GM21390 (cell line): ENCODE measurements around the gene HIVEP3.

ENCODE experiments used
- ATAC-seq: cut with Tn5 transposase; IDR thresholded peaks from one replicate; pipeline ENCODE4 v1.9.1; 2021; ENCODE audit not compliant: unreplicated experiment

HIVEP3 gene

DNA sequence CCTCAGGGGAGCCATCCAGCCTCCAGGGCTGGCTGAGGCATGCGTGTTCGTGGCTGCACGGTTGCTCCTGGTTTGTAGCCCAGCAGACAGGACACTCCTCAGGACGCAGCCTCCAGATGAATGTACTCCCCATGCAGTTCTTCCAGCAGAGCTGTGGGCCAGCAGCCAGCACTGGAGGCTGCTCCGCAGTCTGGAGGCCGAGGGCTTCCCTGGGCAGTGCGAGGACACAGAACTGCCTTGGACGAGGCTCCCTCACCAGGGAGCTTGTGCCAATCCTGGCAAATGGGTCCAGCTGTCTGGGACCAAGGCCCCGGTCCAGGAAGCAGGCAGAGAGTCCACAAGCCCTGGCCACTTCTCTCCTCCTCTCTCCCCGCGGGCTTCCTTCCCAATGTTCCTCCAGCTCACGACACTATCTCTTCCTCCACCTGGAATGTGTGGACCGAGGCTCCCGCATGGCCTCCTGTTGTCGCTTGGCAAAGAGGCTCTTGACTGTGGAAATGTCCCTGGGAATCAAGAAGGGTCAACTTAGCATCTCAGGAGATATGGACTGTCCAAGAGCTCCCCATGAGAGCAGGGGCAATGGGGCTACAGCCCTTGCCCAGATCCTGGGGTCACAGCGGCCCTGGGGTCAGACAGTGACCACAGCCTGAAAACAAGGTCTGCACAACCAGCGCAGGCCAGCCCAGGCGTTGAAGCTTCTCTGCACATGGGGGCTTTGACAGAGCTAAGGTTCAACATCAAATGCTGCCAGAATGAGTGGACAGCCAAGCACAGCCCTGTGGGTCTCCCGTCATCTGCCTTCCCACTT lies 439.5 kb downstream of the HIVEP3 start:
- ATAC-seq: no peak

DNA sequence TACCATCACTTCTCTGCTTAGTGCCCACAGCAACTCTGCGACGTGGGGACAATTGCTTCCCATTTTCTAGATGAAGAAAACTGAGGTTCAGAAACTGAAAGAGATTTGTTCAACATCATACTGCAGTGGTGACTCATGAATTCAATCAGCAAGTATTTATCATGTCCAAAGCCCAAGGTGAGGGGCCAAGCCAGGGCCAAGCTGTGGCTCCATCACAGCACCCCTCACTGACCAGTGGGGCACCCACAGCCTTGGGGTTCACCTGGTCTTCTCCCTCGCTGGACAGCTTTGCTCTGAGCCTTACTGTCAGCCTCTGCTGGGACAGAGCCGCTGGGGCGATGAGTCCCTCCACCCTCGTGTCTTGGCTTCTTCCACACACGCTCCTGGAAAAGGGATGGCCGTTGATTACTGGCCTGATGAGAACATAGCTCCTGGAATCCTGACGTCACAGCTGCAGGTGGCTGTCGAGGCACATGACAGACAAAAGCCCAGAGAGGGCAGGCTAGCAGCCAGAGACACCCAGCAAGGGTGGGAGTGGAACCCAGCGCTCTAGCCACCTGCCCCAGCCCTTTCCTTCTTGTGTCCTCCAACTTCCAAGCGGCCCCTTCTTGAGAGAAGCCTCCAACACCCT lies 440.5 kb downstream of the HIVEP3 start:
- ATAC-seq: no peak

DNA sequence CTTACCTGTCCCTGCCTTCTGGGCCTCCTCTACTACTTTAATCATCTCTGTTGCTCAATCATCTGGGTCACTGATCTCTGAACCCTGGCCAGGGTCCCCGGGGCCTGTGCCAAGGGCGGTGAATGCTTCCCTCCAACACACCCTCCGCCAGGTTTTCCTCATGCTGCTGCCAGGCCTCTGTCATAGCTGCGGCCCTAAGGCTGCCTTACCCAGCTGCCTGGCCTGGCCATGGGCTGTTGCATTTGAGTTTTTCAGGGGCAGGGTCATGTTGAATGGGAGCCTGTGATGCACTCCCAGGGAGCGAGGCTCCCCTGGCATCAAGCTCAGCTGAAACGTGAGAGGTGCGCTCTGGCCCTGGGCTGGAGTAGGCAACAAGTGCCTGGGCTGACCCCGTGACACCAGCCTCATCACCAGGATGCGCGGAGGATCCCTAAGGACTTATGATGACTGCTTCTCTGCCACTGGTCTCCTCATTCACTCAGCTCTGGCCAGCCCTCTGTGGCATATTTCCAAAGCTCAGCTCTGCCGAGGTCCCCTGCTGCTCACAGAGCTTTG lies 441.8 kb downstream of the HIVEP3 start:
- no peak for ATAC-seq

DNA sequence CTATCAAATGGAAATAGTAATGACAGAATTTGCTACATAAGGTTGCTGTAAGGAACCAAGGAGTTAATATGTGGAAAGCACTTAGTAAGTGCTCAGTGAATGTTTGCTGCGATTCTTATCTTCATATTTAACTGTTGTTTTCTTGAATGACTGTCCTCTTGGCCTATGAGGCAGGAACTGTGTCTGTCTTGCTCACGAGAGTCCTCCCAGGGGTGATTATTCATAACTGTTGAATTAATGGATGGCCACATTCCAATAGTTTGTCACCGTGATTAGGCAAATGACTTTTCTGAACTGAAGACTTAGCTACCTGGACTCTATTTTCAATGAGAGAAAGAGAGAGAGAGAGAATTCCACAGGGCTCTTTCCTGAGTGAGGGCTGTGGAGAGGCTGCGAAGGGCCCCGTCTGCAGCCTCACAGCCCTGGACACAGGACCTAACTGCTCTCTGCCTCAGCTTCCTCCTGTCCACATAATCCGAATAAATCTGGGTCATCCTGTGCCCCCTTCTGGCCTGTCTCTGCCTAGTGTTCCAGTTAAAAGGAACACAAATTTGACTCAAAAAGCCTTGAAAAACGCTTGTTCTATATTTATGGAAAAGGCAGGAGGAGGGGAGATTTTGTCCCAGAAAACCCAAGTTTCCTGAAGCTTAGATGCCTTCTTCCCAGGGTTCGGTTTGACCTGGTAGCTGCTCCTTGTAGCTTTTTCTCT lies 442.7 kb downstream of the HIVEP3 start:
- no peak for ATAC-seq

DNA sequence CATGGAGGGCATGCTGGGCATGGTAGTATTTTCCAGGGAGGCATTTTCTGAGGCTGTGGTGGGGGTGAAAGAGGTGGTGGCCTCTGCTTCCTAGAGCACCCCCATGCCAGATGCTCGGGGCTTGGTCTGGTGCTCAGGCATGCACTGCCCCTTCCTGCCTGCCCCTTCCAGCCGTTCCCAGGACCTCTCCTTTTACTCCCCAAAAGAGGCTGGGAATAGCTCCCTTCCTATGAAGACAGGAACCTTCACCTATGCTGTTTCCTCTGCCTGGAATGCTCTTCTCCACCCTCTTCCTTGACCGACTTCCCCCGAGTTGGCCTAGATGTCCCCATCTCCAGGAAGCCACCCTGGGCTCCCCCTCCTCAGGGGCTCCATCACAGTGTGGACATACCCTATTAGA lies 443.4 kb downstream of the HIVEP3 start:
- ATAC-seq: no peak

DNA sequence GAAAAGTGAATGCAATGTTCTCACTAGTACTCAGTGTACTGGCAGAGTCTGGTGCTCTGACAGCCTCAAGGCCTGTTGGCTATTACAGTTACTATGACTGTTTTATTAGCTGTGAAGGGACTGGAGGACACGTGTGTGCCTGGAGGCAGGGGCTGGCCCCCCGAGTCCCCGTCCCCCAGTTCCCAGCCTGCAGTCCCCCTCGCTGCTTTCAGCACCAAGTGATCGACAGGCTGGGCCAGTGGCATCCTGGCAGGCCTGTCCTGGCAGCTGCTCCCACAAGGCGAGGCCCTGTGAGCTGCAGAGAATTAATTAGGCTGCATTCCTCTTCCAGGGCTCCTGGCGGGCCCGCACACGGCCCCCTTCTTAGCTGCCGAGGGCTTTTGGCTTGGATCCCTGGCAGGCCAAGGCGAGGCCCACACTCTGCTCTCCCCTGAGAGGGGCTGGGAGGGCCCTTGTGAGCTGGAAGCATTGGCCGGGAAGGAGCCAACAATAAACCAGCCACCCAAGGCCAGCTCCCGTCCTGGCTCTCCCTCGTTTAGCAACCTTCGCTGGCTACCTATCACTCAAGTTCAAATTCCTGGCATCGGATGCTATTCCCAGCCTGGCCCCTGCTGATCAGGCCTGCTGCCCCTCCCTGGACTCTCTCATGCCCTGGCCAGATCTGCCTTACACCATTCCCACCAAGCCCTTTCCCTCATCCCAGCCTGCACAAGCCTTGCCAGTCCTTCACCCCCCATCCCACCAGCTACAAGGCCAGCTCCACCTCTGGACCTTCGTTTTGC lies 444.0 kb downstream of the HIVEP3 start:
- no peak for ATAC-seq

DNA sequence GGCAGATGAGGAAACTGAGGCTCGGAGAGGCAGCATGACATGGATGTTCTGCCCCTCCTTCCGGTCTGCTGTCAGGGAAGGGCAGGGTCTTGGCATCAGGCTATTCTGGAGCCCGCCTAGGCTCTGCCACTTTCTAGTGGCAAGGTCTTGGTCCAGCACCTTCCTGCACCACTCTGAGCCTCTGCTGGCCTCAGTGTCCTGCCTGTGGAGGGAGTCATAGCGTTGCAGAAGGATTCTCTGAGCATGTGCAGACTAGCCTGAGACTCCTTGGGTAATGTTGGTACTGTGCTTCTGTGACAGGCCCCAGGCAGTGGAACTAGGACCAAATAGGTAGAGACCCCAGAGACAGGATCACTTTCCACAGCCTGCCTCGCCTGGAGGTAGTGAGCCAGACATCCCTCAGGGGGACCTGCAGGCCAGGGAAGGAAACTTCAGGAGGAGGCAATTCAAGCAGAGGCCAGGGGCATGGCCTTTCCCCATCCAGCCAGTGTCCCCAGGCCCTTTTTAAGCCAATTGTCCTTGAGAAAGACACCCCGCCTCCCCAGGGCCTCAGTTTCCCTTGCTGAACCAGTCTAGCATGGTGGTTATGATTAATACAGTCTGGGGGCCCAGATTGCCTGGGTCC lies 444.9 kb downstream of the HIVEP3 start:
- no peak for ATAC-seq

DNA sequence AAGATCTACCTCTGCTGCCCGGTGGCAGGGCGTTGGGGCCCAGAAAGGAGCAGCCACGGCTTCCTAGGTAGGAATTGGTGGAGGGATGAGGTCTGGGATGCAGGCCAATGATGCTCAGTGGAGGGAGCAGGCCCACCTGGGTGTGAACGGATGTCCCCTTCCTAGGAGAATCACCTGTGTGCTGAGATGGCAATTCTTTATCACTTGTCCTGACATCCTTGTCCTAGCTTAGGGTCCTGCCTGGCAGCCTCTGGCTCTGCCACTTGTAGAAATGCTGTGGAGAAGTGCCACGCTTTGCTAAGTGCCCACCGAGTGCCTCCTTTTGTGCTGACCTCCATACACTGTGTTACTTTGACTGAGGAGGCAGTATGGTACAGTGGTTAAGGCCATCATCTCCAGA lies 447.1 kb downstream of the HIVEP3 start:
- ATAC-seq: no peak

DNA sequence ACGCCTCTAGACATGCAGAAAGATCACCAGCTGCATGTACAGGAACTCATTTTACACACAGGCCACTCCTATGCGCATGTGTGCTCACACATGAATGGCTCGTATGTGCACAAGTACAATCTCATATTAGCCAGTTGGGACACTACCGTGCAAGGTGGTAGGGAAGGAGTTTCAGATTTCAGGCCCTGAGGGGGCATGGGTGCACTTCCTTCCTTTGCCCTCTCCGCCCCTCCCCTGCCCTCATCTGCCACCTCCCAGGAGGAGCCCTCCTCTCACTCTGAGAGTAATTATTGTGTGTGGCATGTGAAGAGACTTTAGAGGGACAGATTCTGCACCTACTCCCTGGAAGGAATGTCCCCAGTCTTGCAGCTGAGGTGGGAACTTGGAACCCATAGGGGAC lies 449.0 kb downstream of the HIVEP3 start:
- no peak for ATAC-seq

DNA sequence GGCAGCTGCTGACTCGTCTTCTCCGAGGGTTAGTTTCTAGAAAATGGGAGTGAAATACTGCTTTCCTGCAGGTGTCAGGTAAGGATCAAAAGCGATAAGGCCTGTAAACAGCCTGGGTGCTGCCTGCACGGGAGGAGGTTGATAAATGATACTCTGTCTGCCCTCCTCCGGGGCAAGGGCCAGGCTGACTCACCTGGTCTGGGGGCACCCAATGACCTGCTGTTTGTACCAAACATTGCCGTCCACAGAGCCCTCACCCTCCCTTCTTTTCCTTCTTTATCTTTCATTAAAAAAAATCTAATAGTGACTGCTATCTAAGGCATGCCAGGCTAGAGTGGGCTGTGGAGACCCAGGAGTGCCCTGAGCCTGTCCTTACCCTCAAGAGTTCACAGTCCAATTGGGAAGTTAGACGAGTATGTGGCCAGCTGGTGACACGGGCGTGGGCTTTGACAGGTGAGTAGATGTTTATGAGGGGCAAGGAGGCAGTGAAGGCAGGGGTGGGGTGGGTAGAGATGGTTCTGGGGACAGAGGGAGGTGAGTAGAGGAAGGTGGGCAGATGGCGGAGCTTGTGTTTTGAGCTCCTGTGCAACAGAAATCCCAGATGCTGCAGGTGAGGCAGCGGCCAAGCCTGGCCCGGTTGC lies 450.5 kb downstream of the HIVEP3 start:
- ATAC-seq: no peak

DNA sequence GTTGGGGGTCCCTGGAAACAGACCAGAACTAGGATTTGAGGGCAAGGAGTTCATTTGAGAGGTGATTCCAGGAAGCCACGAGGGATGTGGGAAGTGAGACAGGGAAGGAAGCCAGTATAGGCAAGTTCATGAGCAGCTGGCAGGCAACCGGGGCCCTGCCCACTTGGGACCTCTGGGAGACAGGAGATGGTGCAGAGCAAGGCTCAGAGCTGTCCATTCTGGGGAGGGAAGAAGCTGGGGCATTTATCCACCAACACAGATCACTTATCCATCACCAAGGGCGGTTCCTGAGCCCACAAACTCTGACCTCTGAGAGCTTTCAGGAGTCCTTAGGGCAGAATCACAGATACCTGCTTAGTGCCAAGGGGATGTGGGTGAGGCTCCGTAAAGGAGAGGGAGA lies 451.0 kb downstream of the HIVEP3 start:
- ATAC-seq: no peak

DNA sequence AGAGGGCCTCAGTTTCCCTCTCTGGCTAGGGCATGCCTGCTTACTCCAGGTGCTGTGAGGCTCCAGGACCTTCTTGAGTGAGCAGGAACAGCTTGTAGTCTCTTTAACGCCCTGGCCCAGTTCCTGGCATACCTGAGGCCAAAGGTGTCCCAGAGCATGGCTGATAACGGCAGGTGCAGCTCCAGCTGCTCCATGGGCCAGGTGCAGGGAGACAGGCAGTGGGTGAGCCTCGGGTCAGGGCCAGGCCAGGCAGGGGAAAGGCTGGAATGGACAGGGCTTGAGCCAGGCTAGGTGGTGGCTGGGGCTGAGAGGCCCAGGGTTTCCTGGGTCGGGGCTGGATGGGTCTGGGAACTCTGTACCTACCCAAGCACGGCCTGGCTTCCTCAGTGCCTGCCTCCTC lies 452.6 kb downstream of the HIVEP3 start:
- ATAC-seq: no peak

DNA sequence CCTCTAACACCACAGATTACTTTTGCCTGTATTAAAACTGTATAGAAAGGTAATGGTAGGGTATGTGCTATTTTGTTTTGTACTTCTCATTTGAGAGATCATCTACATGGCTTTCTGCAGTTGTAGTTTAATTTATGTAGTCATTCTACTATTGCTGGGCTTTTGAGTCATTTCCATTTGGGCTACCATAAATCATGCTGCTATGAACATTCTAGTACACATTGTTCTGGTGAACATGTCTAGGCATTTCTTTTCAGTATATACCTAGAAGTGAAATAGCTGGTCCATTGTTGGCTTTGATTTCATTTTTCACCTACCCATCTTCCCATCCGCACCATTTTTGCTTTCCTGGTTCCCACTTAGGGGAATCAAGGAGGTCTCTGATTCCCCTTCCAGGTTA lies 453.0 kb downstream of the HIVEP3 start:
- no peak for ATAC-seq

DNA sequence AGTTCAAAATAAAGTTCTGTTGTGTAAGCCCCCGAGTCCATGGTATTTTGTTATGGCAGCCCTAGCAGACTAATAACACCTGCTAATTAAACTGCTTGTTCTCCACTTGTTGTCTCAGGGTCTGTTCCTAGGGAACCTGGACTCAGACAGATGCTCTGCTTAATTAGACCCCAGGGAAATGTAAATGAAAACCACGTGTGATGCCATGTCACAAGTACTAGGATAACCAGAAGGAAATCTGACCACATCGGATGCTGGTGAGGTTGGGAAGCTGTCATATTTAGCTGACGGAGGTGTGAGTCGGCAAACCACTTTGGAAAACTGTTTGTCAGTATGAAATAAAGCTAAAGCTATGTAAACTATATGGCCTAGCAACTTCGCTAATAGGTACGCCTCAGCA lies 453.8 kb downstream of the HIVEP3 start:
- no peak for ATAC-seq

DNA sequence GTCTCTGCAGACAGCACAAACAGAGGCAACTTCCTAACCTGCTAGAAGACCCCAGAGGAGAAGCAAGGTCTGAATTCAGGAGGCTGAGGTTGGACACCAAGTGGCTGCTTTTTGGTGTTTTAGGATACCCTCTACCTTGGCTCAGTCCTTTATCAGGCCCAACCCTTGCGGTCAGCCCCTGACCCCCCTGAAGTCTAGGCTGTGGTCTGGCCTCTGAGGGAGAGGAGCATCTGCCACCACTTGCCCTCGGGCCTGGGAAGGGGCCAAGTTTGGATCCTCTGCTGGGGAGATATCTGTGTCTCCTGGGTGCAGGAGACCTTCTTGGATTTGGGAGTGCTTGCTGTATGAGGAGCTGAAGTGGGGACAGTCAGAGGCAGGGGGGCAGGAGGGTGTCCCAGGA lies 455.2 kb downstream of the HIVEP3 start:
- ATAC-seq: no peak

DNA sequence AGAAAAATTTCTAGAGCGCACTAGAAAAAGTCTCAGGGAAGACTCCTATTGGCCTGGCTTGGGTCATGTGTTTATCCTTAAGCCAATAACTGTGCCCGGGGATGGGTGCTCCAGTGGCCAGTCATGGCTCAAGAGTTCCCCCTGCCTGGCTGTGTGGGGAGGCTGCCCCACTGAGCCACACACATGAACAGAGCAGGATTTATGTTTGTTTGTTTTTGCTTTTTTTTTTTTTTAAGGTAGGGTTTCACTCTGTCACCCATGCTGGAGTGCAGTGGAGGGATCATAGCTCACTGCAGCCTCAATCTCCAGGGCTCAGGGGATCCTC lies 456.1 kb downstream of the HIVEP3 start:
- ATAC-seq: no peak

DNA sequence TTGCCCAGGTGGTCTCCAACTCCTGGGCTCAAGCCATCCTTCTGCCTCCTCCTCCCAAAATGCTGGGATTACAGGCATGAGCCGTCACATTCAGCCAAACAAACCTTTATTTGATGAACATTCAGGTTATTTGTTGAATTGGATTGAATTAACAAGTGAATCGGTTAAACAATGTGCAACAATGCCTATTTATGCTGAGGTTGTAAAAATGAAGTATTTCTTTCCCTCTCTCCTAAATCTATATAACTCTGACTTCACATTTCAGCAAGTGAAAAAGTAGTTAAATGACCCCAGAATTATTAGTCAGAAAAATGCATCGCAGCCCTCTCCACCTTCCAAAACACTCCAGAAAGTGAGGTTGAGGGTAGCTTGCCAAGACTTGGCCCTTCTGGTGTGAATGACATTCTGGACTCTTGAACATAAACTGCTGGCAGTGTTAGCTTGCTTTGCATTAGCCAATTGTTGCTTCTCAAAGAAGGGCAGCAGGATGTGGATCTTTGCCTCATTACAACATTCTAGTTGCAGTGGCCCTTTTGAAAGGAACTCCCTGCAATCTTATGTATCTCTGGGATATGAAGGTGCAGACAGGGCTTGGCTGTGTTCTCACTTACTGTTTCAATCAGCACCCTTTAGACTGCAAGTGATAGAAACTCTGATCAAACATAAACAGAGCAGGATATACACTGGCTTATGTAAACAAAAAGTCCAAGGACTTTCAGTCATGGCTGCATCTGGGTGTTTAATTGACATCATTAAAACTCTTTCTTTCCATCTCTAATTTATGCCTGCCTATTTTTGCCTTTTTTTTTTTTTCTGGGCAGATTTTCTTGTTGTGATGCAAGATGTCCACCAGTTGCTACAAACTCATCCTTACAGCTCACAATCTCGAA lies 456.7 kb downstream of the HIVEP3 start:
- ATAC-seq: no peak

DNA sequence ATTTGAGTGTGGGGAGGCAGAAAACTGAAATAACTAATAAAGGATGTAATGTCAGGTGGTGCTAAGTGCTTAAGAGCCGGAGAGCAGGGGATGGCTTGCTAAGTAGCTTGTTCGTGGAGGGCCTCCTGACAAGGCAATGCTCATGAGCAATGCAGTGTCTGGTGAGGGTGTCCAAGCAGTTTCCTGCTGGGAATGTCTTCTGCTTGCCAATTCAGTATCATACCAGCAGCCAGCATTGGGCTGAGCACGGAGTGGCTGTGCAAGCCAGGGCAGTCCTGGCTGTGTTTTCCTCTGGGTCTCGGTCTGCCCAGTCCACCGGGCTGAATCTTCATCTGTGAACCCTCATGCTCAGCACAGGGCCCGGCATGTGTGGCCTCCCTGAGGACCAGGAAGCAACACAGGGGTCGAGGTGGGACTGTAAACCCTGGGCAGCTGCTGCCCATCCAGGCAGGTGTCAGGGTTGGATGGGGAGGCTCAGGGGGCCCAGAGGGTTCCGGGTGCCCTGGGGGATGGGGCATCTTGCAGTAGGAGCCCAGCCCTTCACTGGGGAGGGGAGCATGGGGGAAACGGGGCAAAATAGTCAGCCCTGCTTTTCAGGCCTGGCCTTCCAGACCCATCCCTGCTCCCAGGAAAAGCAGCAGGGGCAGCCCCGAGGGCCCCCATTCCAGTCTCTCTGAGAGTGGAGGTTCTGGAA lies 461.7 kb downstream of the HIVEP3 start:
- no peak for ATAC-seq
